Measurements from ENCODE around the gene TTPAL.

DNA sequence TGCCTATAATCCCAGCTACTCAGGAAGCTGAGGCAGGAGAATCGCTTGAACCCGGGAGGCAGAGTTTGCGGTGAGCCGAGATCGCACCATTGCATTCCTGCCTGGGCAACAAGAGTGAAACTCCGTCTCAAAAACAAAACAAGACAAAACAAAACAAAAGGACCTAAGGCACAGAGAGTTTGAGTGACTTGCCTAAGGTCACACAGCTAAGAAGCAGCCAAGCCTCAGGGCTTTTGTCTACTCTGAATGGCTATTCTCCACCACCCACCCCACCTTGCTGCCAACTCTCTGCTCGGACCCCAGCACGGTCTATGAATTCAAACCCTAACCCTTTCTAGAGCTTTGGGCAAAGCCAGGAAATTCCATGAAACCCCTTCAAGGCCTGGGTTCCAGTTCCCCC lies 19.1 kb upstream of the TTPAL start:
- TF ChIP-seq, protein P1, sequence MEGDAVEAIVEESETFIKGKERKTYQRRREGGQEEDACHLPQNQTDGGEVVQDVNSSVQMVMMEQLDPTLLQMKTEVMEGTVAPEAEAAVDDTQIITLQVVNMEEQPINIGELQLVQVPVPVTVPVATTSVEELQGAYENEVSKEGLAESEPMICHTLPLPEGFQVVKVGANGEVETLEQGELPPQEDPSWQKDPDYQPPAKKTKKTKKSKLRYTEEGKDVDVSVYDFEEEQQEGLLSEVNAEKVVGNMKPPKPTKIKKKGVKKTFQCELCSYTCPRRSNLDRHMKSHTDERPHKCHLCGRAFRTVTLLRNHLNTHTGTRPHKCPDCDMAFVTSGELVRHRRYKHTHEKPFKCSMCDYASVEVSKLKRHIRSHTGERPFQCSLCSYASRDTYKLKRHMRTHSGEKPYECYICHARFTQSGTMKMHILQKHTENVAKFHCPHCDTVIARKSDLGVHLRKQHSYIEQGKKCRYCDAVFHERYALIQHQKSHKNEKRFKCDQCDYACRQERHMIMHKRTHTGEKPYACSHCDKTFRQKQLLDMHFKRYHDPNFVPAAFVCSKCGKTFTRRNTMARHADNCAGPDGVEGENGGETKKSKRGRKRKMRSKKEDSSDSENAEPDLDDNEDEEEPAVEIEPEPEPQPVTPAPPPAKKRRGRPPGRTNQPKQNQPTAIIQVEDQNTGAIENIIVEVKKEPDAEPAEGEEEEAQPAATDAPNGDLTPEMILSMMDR (conservative IDR thresholded peaks at IDR 0.05): no peak
- TF ChIP-seq ZFX (IDR thresholded peaks at IDR 0.05): no peak
